SHP77 treated with DMSO at 0.1 percent for 48 hours (cell line): ENCODE data around the gene UNC45A.
A peak's percentile ranks its signal among the peaks of the same experiment; 100 is the strongest.
"Not testable (repeated sequence)": the region's sequence is repeated elsewhere in the genome, so short reads cannot be mapped to it uniquely, and the experiment has no call there.

ENCODE experiments used
- DNase-seq: peaks from one replicate; lab custom pipeline; 2025; lab: John Stamatoyannopoulos, UW

The UNC45A gene

GRCh38 chr15:90934949-90935751 is at the start of gene UNC45A:
TSS of gene UNC45A (plus strand) at chr15:90935285. CDS start at chr15:90935325, 40 bp downstream.
- peak; percentile 62 for DNase-seq

- DNase-seq, result peak; percentile 57
Measured at GRCh38 chr15:90885432-90886290, 49.4 kb upstream of the UNC45A start.

- no peak for DNase-seq
Measured at GRCh38 chr15:90886291-90886614, 48.8 kb upstream of the UNC45A start.

- DNase-seq, result no peak
Measured at GRCh38 chr15:90887037-90887481, 48.0 kb upstream of the UNC45A start.

- no peak for DNase-seq
Measured at GRCh38 chr15:90889313-90889730, 45.8 kb upstream of the UNC45A start.

- no peak for DNase-seq
Measured at GRCh38 chr15:90889736-90890456, 45.2 kb upstream of the UNC45A start.

GRCh38 chr15:90890839-90891238 is 44.2 kb upstream of the UNC45A start:
- no peak for DNase-seq

GRCh38 chr15:90891346-90891949 is 43.6 kb upstream of the UNC45A start:
- no peak for DNase-seq

GRCh38 chr15:90892023-90892422 is 43.1 kb upstream of the UNC45A start:
- no peak for DNase-seq

GRCh38 chr15:90892498-90893174 is 42.4 kb upstream of the UNC45A start:
- no peak for DNase-seq

GRCh38 chr15:90893175-90894090 is 41.7 kb upstream of the UNC45A start:
- DNase-seq, result peak; percentile 55

- DNase-seq, result peak; percentile 56
Measured at GRCh38 chr15:90895571-90896117, 39.4 kb upstream of the UNC45A start.

GRCh38 chr15:90897131-90897655 is 37.9 kb upstream of the UNC45A start:
- not testable (repeated sequence) for DNase-seq

GRCh38 chr15:90901175-90902039 is 33.7 kb upstream of the UNC45A start:
- no peak for DNase-seq

- peak; percentile 38 for DNase-seq
Measured at GRCh38 chr15:90902040-90902839, 32.8 kb upstream of the UNC45A start.

GRCh38 chr15:90902840-90903732 is 32.0 kb upstream of the UNC45A start, which contains the start of gene MAN2A2:
TSS of gene MAN2A2 (plus strand) at chr15:90903302. CDS start at chr15:90904208, 906 bp downstream.
- peak; percentile 47 for DNase-seq
